ENCODE data around the gene MPIG6B. TPM values are rescaled to one million over a fixed set of nuclear protein-coding genes. Genes with fewer than 3 reads are reported as not detected.

MPIG6B gene
- total and polyA plus RNA-seq, 4 experiments from 2014 or later, result not detected

- ChIA-PET POLR2A (ENCODE audit: partially characterized antibody) (interaction anchor here (0.5 to 7.6 kb wide), 11 partner anchors 10 to 161 kb away, joined by 3 to 77 read pairs (median 4); partner anchors contain the start of genes ABHD16A, CLIC1, HSPA1B and LY6G6D), CTCF (ENCODE audit: partially characterized antibody) (interaction anchor here (0.8 to 17.2 kb wide), 13 partner anchors 11 to 111 kb away, joined by 3 to 173 read pairs (median 7); partner anchors contain the start of genes HSPA1B, MSH5, VARS1 and VWA7)
- intact Hi-C loops (cut with micrococcal nuclease), result loop anchor here (2.0 kb wide), 1 partner anchor 89 kb away; no protein-coding TSS in a partner anchor
- no peaks in the 10 kb centered on the region for H3K27me3 Mint-ChIP-seq
- no peaks in the 10 kb centered on the region for H3K9me3 Mint-ChIP-seq
- H3K9me3 ChIP-seq (ENCODE audit: control insufficient read depth in 1 of 2, low read length in 2 of 2), result no peaks in the 10 kb centered on the region
- peaks cover 21% of the 10 kb centered on the region for H3K36me3 ChIP-seq (ENCODE audit: insufficient read depth, low read length)
- peak in 1 of 5 donors; percentile 43 for DNase-seq
- H3K27ac ChIP-seq (ENCODE audit: low read depth, low read length), result no peak overlapping the region
- H3K4me3 Mint-ChIP-seq, result peak overlapping the region; percentile 26 to 96 (median 64)
- H3K4me1 ChIP-seq (ENCODE audit: insufficient read depth, low read length), result peaks cover 50% of the 10 kb centered on the region
- peaks cover 22 to 59% (median 32%) of the 10 kb centered on the region in 4 donors for H3K4me1 Mint-ChIP-seq
- no peak overlapping the region for H3K4me3 ChIP-seq (ENCODE audit: low read length in 2 of 2)
- H3K36me3 Mint-ChIP-seq, result peaks cover 24 to 28% of the 10 kb centered on the region in 2 donors
- peak overlapping the region in 6 of 7 donors; percentile 37 to 86 (median 72) for H3K27ac Mint-ChIP-seq
- H3K27me3 ChIP-seq (ENCODE audit: insufficient read depth, low read length), result no peaks in the 10 kb centered on the region
Measured at GRCh38 chr6:31727717-31728671, 4.8 kb downstream of the MPIG6B start.

GRCh38 chr6:31728767-31729514, 5.8 kb downstream of the MPIG6B start, which contains the start of gene DDAH2:
Gene DDAH2, minus strand, starts transcription at chr6:31729299. Its CDS starts 138 bp downstream, at chr6:31729161.
- peaks cover 30% of the 10 kb centered on the region for H3K36me3 ChIP-seq (ENCODE audit: insufficient read depth, low read length)
- no peaks in the 10 kb centered on the region for H3K27me3 ChIP-seq (ENCODE audit: insufficient read depth, low read length)
- Mint-ChIP-seq H3K36me3 (peaks cover 33 to 38% of the 10 kb centered on the region in 2 donors), H3K4me3 (peak within 1 kb of the TSS; percentile 94 to 98 (median 97)), H3K27ac (peak within 1 kb of the TSS; percentile 89 to 97 (median 94)), H3K27me3 (no peaks in the 10 kb centered on the region), H3K4me1 (peaks cover 27 to 64% (median 42%) of the 10 kb centered on the region in 4 donors), H3K9me3 (no peaks in the 10 kb centered on the region)
- intact Hi-C loops (cut with micrococcal nuclease), result loop anchor here (1.0 to 2.0 kb wide), 4 partner anchors 40 to 134 kb away; no protein-coding TSS in a partner anchor
- ChIA-PET CTCF (ENCODE audit: partially characterized antibody) (interaction anchor here (0.7 to 17.2 kb wide), 25 partner anchors 10 to 194 kb away, joined by 3 to 173 read pairs (median 7); partner anchors contain the start of genes ABHD16A, APOM, HSPA1A and HSPA1B), POLR2A (ENCODE audit: partially characterized antibody) (interaction anchor here (0.7 to 8.2 kb wide), 24 partner anchors 9 to 243 kb away, joined by 3 to 77 read pairs (median 5); partner anchors contain the start of genes ABHD16A, BAG6, CLIC1 and DDX39B)
- no peaks in the 10 kb centered on the region for H3K9me3 ChIP-seq (ENCODE audit: control insufficient read depth in 1 of 2, low read length in 2 of 2)
- peak within 1 kb of the TSS; percentile 87 to 96 for H3K4me3 ChIP-seq (ENCODE audit: low read length in 2 of 2)
- no peak for DNase-seq
- peaks cover 59% of the 10 kb centered on the region for H3K4me1 ChIP-seq (ENCODE audit: insufficient read depth, low read length)
- peak within 1 kb of the TSS; percentile 68 for H3K27ac ChIP-seq (ENCODE audit: low read depth, low read length)

GRCh38 chr6:31729515-31729978, 6.4 kb downstream of the MPIG6B start:
- H3K27ac Mint-ChIP-seq, result peak overlapping the region; percentile 89 to 97 (median 94)
- no peaks in the 10 kb centered on the region for H3K9me3 Mint-ChIP-seq
- POLR2A ChIA-PET (ENCODE audit: partially characterized antibody), result interaction anchor here (0.7 to 8.2 kb wide), 23 partner anchors 8 to 242 kb away, joined by 3 to 77 read pairs (median 5); partner anchors contain the start of genes ABHD16A, BAG6, CLIC1 and DDX39B
- Histone ChIP-seq H3K27me3 (ENCODE audit: insufficient read depth, low read length) (no peaks in the 10 kb centered on the region), H3K4me1 (ENCODE audit: insufficient read depth, low read length) (peaks cover 65% of the 10 kb centered on the region), H3K27ac (ENCODE audit: low read depth, low read length) (peak overlapping the region; percentile 68), H3K9me3 (ENCODE audit: control insufficient read depth in 1 of 2, low read length in 2 of 2) (no peaks in the 10 kb centered on the region), H3K4me3 (ENCODE audit: low read length in 2 of 2) (peak overlapping the region; percentile 87 to 96), H3K36me3 (ENCODE audit: insufficient read depth, low read length) (peaks cover 34% of the 10 kb centered on the region)
- CTCF ChIA-PET (ENCODE audit: partially characterized antibody), result interaction anchor here (0.7 to 17.2 kb wide), 28 partner anchors 10 to 223 kb away, joined by 3 to 173 read pairs (median 6); partner anchors contain the start of genes ABHD16A, APOM, HSPA1A and HSPA1B
- peak; percentile 72 to 83 (median 77) for DNase-seq
- peaks cover 32 to 70% (median 47%) of the 10 kb centered on the region in 4 donors for H3K4me1 Mint-ChIP-seq
- peaks cover 34 to 44% of the 10 kb centered on the region in 2 donors for H3K36me3 Mint-ChIP-seq
- no peaks in the 10 kb centered on the region for H3K27me3 Mint-ChIP-seq
- intact Hi-C loops (cut with micrococcal nuclease), result loop anchor here (1.0 to 2.0 kb wide), 4 partner anchors 40 to 134 kb away; no protein-coding TSS in a partner anchor
- peak overlapping the region; percentile 94 to 98 (median 97) for H3K4me3 Mint-ChIP-seq

- Mint-ChIP-seq H3K36me3 (peaks cover 34 to 49% of the 10 kb centered on the region in 2 donors), H3K27ac (peak overlapping the region; percentile 84 to 95 (median 93)), H3K9me3 (no peaks in the 10 kb centered on the region), H3K4me1 (peaks cover 32 to 76% (median 51%) of the 10 kb centered on the region in 4 donors), H3K4me3 (peak overlapping the region; percentile 94 to 98 (median 97)), H3K27me3 (no peaks in the 10 kb centered on the region)
- POLR2A ChIA-PET (ENCODE audit: partially characterized antibody), result interaction anchor here (0.9 to 8.2 kb wide), 23 partner anchors 8 to 242 kb away, joined by 3 to 77 read pairs (median 5); partner anchors contain the start of genes ABHD16A, BAG6, CLIC1 and DDX39B
- H3K9me3 ChIP-seq (ENCODE audit: control insufficient read depth in 1 of 2, low read length in 2 of 2), result no peaks in the 10 kb centered on the region
- peak overlapping the region; percentile 68 for H3K27ac ChIP-seq (ENCODE audit: low read depth, low read length)
- H3K27me3 ChIP-seq (ENCODE audit: insufficient read depth, low read length), result no peaks in the 10 kb centered on the region
- H3K4me3 ChIP-seq (ENCODE audit: low read length in 2 of 2), result peak overlapping the region; percentile 87 to 96
- peaks cover 68% of the 10 kb centered on the region for H3K4me1 ChIP-seq (ENCODE audit: insufficient read depth, low read length)
- CTCF ChIA-PET (ENCODE audit: partially characterized antibody), result interaction anchor here (0.7 to 17.2 kb wide), 28 partner anchors 9 to 222 kb away, joined by 3 to 173 read pairs (median 6); partner anchors contain the start of genes ABHD16A, APOM, HSPA1A and HSPA1B
- intact Hi-C loops (cut with micrococcal nuclease), result loop anchor here (1.0 to 2.0 kb wide), 5 partner anchors 8 to 133 kb away; no protein-coding TSS in a partner anchor
- peak; percentile 58 to 71 (median 61) for DNase-seq
- peaks cover 34% of the 10 kb centered on the region for H3K36me3 ChIP-seq (ENCODE audit: insufficient read depth, low read length)
Measured at GRCh38 chr6:31729979-31730630, 6.9 kb downstream of the MPIG6B start.

- intact Hi-C loops (cut with micrococcal nuclease), result loop anchor here (1.0 kb wide), 1 partner anchor 8 kb away; no protein-coding TSS in a partner anchor
- peak overlapping the region in 1 of 2 donors; percentile 96 for H3K4me3 ChIP-seq (ENCODE audit: low read length in 2 of 2)
- Mint-ChIP-seq H3K36me3 (peaks cover 34 to 55% of the 10 kb centered on the region in 2 donors), H3K27me3 (no peaks in the 10 kb centered on the region), H3K9me3 (no peaks in the 10 kb centered on the region), H3K4me3 (peak overlapping the region; percentile 94 to 98 (median 97)), H3K4me1 (peaks cover 30 to 77% (median 55%) of the 10 kb centered on the region in 4 donors), H3K27ac (peak overlapping the region; percentile 84 to 95 (median 93))
- H3K4me1 ChIP-seq (ENCODE audit: insufficient read depth, low read length), result peaks cover 66% of the 10 kb centered on the region
- peak overlapping the region; percentile 68 for H3K27ac ChIP-seq (ENCODE audit: low read depth, low read length)
- no peak for DNase-seq
- no peaks in the 10 kb centered on the region for H3K27me3 ChIP-seq (ENCODE audit: insufficient read depth, low read length)
- peaks cover 34% of the 10 kb centered on the region for H3K36me3 ChIP-seq (ENCODE audit: insufficient read depth, low read length)
- POLR2A ChIA-PET (ENCODE audit: partially characterized antibody), result interaction anchor here (1.2 to 8.2 kb wide), 15 partner anchors 7 to 241 kb away, joined by 3 to 77 read pairs (median 13); partner anchors contain the start of genes ABHD16A, BAG6, CLIC1 and DXO
- H3K9me3 ChIP-seq (ENCODE audit: control insufficient read depth in 1 of 2, low read length in 2 of 2), result no peaks in the 10 kb centered on the region
- CTCF ChIA-PET (ENCODE audit: partially characterized antibody), result interaction anchor here (1.1 to 17.2 kb wide), 20 partner anchors 9 to 222 kb away, joined by 3 to 173 read pairs (median 9); partner anchors contain the start of genes ABHD16A, HSPA1A, HSPA1B and HSPA1L
Measured at GRCh38 chr6:31730631-31731086, 7.5 kb downstream of the MPIG6B start.
